Measurements from ENCODE around the gene GATB.

DNA sequence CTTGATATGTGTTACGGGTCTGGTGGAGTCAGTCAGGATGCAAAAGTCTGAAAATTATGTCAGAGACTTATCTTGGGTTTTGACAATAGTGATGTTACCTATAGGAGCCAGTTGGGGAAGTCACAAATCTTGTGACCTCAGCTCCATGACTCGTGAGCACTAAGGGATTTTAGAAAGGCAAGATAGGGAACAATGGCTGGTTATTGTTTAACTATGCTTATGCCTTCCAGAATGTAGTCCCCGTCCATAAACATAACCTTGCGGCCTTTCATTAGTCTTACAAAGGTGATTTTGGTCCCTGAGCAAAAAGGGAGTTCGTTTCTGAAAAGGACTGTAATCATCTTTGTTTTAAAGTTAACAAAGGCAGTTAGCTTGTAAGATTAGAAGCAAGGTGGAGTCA lies 23.9 kb upstream of the GATB start:
- no peak for TF ChIP-seq POLR2A (IDR thresholded peaks at IDR 0.05)
- TF ChIP-seq, protein P1, sequence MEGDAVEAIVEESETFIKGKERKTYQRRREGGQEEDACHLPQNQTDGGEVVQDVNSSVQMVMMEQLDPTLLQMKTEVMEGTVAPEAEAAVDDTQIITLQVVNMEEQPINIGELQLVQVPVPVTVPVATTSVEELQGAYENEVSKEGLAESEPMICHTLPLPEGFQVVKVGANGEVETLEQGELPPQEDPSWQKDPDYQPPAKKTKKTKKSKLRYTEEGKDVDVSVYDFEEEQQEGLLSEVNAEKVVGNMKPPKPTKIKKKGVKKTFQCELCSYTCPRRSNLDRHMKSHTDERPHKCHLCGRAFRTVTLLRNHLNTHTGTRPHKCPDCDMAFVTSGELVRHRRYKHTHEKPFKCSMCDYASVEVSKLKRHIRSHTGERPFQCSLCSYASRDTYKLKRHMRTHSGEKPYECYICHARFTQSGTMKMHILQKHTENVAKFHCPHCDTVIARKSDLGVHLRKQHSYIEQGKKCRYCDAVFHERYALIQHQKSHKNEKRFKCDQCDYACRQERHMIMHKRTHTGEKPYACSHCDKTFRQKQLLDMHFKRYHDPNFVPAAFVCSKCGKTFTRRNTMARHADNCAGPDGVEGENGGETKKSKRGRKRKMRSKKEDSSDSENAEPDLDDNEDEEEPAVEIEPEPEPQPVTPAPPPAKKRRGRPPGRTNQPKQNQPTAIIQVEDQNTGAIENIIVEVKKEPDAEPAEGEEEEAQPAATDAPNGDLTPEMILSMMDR (IDR thresholded peaks at IDR 0.05) = no peak

Measured in adrenal gland (tissue), 5 donors.